GM19455 (cell line): ENCODE measurements around the gene RAB24.
"Not testable (repeated sequence)": the region's sequence is repeated elsewhere in the genome, so short reads cannot be mapped to it uniquely, and the experiment has no call there.

Experiments used
- ATAC-seq: cut with Tn5 transposase; IDR thresholded peaks from one replicate; pipeline ENCODE4 v1.9.1; 2021; ENCODE audit not compliant: unreplicated experiment

The RAB24 gene

DNA sequence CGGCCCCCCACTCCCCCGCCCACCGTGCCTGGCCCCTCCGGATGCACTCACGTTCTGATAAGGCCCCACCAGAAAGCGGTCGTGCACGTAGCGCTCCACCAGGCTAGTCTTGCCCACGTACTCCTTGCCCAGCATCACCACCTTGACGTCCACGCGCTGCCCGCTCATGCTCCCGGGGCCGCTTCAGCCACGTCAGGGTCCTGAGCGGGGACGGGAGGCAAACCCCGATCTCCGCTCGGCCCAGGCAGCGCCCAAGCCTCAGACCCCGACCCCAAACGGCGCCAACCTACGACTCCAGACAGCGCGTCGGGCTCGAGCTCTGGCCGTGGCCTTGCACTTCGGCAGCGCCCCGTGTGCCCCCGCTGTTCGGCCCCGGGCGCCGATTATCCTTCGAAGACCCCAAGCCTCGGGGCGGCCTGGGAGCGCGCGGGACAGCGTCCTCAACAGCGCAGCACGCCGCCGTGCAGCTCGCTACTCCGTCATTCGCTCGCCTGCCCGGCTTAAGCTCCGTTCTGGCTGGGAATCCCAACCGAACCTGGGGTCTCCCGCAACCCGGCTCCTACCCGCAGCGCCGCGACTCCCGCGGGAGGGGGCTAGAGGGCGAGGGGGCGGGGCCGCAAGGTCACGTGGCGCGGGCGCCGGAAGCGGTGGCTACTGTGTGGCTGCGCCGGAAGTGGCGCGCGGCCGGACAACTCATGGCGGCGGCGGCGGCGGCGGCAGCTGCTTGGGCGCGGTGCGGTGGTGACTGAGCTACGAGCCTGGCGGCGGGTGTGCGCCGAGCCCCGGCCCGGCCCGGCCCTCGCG, at the start of gene RAB24, which contains the start of gene PRELID1:
RAB24 (minus strand) TSS at position 599 of the 804 bp plus-strand sequence; CDS start at position 168, 431 bp downstream.
PRELID1 (plus strand) TSS at position 679 of the 804 bp plus-strand sequence. CDS start 187 bp downstream, outside the sequence.
- peak; percentile 64 for ATAC-seq

GRCh38 chr5:177353093-177353492, 49.6 kb upstream of the RAB24 start:
- ATAC-seq = no peak

DNA sequence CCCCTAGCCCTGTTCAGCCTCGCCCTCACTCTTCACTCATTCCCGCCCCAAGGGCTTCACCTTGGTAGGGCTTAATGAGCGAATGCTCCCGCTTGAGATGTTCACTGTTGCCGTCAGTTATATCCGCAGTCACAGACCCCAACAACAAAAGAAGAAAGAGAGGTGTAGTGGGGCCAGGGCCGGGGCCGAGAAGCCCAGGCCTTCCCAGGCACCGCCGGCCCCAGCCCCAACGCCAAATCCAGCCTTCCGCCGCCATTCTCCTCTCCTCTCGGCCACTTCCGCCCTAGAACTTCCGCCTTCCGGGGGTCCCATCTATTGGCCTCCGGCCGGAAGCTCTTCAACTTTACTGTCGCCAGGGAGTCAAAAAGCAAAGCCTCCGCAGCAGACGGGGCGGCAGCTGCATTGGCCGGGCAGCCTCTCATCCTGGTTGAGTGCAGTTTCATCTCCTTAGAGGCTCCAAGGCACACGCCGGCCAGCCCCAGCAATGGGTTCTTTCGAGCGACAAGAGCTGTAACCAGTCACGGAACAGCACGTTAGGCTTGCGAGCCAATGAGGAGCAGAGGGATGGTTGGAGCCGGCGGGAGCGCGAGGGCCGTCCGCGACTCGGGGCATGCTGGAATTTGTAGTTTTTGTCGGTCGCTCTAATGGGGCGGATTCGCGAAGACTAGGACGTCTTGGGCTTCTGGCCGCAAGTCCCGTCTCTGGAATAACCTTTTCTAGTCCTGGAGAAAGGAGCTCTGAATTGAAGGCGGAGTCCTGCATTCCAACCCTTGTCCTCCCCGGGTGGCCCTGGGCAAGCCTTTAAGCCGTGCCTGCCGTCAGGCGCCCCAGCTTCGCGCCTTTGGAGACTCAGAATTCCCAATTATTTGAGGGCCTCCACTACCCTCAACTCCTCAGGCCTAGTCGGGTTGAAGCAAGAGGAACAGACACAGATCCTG, 48.1 kb upstream of the RAB24 start, which contains the start of gene LMAN2:
LMAN2 (minus strand) TSS at position 277 of the 938 bp plus-strand sequence; CDS start at position 256, 21 bp downstream.
- ATAC-seq = peak; percentile 88

DNA sequence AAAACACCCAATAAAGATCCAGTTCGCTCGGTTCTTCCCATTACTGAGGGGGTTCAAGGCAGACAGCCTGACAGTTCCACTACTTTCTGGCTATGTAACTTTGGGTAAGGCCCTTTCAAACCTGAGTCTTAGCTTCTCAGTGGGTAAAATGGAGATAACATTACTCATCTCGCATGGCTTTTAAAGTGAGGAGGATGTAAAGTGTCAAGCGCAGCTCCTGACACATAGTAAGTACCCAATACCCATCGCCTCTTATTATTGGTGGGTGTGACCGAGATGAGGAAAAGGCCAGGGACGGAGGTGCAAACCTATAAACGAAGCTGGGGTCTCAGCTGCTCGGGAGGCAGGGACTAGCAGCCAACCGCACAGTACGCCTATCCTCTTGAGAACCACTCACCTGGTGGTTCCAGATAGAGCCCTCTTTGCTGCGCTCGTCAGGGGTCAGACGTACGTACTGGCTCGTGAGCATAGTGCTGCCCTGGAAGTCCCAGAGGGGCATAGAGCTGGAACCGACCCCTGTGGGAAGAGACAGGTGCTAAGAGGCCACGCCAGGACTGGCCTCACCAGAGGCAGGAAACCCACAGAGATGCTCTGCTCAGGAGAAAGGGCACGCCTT, 47.4 kb upstream of the RAB24 start:
- no peak for ATAC-seq

DNA sequence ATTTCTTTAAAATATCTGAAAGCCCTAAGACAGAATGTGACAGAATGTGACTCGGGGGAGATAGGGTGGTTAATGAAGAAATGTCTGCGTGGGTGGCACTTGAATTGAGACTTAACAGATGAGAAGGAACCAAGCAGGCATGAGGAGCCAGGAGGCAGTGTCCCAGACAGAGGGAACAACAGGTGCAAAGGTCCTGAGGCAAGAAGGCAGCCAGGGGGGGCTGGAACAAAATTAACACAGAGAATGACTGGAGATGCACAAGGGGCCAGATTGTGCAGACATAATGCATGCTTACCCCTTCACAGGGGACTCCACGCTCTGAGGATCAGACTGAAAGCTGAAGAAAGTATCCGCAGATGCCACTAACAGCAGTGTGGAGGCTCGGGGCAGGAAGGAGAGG, 46.2 kb upstream of the RAB24 start:
- no peak for ATAC-seq

DNA sequence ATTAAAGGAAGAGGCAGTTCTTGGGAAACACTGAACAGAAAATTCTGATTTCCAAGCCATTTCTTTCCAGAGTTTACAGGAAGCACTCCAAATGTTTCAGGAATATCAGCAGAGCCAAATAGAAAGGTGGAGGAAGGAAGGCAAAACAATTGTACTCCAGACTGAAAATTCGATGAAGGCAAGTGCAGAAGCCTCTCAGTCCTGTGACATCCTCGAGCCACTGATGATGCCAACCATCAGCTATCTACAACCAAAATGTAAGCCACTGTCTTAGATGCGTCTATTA, 45.8 kb upstream of the RAB24 start:
- ATAC-seq = no peak

GRCh38 chr5:177347699-177348098, 44.2 kb upstream of the RAB24 start:
- ATAC-seq = no peak

GRCh38 chr5:177346820-177347219, 43.3 kb upstream of the RAB24 start:
- ATAC-seq = no peak

GRCh38 chr5:177344891-177345290, 41.4 kb upstream of the RAB24 start:
- ATAC-seq = no peak

DNA sequence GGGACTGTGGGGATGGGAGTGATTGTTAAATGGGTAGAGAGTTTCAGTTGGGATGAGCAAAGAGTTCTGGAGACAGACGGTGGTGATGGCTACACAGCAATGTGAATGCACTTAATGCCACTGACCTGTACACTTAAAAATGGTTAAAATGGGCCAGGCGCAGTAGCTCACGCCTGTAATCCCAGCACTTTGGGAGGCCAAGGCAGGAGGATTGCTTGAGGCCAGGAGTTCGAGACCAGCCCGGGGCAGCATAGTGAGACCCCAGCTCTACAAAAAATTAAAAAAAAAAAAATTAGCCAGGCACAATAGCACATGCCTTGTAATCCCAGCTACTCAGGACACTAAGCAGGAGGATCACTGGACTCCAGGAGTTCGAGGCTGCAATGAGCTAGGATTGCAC, 40.3 kb upstream of the RAB24 start:
- ATAC-seq = no peak

- not testable (repeated sequence) for ATAC-seq
Measured at GRCh38 chr5:177343000-177343399, 39.5 kb upstream of the RAB24 start.

DNA sequence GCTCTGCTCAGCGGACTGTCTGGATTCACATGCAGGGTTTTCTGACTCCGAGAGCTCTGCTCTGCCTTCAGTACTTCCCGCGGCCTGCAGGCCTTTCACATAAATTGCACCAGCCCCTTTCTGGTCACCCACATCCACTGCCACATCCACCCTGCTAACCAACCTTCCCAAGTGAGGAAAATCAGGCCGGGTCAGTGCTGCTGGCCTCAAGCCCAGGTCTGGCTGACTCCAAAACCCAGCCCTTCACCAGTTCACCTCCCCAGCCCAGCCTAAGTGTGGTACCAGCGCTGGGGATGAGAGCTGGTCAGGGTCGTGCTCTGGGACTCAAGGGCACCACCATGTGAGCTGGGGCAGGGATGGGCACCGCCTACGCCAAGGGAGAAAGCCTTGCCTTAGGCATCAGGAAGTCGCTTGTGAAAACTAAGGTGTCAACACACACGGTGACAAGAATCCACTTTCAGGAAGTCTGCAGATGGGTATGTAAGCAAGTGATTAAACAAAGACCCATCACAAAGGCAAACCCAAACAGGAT, 35.7 kb upstream of the RAB24 start:
- no peak for ATAC-seq

- ATAC-seq = no peak
Measured at GRCh38 chr5:177338251-177339106, 35.0 kb upstream of the RAB24 start.

- ATAC-seq = no peak
Measured at GRCh38 chr5:177336603-177337494, 33.3 kb upstream of the RAB24 start.

- ATAC-seq = no peak
Measured at GRCh38 chr5:177336112-177336511, 32.6 kb upstream of the RAB24 start.

- ATAC-seq = no peak
Measured at GRCh38 chr5:177335701-177336065, 32.2 kb upstream of the RAB24 start.

- no peak for ATAC-seq
Measured at GRCh38 chr5:177334781-177335700, 31.5 kb upstream of the RAB24 start.

GRCh38 chr5:177334155-177334551, 30.6 kb upstream of the RAB24 start:
- no peak for ATAC-seq
